SH-SY5Y (cell line): ENCODE results near the gene ARHGEF4.

Experiments used
- GATA2 ChIP-seq: IDR thresholded peaks from 2 replicates; pipeline ENCODE4 v1.6.1; 2011; ENCODE audit warnings: mild to moderate bottlenecking, low read depth, low read length
- GATA3 ChIP-seq: IDR thresholded peaks from 2 replicates; pipeline ENCODE4 v1.6.1; 2011; ENCODE audit warnings: low read depth, mild to moderate bottlenecking, low read length, moderate library complexity

Gene ARHGEF4

DNA sequence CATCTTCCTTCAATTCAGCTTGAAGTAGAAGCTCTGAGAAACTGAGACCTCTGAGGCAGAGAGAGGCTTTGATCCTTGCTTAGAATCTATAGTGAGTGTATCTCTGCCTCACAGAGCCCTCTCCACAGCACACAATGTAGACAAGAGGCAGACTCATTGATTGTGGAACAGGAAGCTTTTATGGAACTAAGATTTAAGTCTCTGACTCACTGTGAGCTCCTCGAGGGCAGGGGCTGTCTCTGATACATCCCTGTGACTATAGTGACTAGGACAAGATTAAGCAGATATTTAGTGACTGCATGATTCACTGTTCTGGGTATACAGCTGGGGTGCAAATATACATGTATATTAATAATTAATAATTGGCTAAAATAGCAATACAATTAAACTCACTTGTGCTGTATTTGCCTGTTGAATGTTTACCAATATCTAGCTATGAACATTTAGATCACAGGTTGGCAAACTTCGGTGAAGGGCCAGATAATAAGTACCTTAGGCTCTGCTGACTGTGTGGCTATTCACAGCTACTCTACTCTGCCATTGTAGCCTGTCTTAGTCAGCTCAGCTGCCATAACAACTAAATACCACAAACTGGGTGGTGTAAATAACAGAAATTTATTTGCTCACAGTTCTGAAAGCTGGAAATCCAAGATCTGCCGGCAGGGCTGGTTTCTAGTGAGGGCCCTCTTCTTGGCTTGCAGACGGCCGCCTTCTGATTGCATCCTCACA, 54.4 kb downstream of the ARHGEF4 start:
- no peak for TF ChIP-seq GATA3
- no peak for TF ChIP-seq GATA2

DNA sequence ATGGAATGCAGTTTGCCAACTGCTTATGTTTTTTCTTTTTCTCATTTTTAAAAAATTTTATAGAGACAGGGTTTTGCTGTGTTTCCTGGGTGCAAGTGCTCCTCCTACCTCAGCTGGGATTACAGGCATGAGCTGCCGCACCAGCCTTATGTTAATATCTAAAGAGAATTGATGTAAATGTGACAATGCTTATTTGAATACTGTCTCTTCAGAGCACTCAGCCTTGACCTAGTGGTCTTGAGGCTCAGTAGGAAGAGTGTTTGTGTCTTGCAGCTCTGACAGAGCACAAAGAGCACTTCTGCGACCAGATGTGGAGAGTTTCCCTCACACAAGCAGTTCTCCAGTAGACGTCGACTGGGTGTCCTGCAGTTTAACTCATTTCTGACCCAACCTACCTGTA, 55.3 kb downstream of the ARHGEF4 start:
- no peak for TF ChIP-seq GATA3
- no peak for TF ChIP-seq GATA2

DNA sequence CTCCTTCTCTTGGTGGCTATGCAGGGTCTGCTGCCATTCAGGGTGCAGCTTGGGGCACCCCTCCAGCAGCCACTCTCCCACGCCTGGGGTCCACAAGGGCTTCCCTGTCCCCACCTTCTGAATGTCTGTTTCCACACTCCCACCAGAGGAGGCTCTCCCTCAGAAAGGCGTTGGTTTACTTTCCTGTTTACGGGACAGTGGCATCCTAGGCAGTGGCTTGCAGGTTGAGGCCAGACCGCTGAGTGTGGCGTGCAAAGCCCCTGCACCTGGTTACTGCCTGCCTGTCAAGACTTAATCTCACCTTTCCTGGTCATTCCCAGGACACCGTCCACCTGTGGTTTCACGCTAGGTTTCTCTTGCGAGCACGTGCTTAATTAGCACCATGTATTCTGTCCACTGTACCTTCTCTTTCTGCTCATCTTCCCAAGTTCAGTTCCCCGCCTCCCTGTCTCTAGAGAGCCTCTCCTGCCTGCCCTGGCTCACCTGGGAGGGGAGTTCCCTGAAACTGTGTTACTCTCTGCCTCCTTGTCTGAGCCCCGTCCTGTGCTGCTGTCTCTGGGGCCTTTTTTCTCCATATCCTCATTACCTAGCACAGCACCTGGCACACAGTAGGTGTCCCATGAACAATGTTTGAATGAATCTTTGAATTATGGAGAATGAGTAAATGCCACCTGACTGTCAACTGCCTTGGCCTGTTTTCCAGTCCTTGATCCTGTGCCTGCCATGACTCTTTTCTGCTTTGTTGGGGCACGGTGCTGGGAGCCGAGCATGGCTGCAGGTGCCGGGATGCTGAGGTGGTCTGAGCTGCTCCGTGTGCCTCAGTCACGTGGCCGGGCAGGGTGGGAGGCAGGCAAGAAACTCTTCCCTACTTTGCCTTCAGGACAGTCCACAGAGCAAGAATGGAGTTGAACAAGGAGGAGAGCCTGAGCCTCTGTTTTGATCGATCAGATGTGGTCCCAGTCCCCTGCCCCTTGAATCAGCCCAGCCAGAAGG, 56.4 kb downstream of the ARHGEF4 start:
- TF ChIP-seq GATA2 (no peak), GATA3 (no peak)

DNA sequence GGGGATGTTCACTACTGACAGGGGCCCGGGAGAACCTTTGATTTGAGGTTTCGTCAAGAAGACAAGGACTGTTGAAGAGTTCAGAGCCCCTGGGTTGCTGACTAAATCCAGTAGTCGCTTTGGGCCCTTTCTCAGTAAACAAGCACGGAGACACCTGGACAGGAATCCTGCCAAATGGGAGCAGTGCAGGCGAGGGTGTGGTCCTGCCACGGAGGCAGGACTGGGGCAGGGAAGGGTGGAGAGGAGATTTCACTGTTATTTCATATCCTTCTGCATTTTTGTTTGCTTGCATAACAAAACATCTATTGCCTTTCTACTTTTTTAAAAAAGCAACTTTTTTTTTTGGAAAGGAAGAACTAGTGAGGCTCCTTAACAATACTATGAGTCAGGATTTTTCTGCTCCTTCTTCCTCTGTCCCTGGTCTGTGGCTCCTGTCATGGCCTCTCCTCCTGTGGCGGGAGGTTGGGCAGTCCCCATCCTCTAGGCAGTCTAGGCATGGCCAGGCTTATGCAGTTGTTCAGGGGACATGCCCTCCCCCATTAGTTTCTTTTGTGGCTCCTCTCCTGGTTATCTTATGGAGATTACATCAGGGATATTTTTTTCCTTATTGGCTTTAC, 57.7 kb downstream of the ARHGEF4 start:
- TF ChIP-seq GATA3 (no peak), GATA2 (no peak)

DNA sequence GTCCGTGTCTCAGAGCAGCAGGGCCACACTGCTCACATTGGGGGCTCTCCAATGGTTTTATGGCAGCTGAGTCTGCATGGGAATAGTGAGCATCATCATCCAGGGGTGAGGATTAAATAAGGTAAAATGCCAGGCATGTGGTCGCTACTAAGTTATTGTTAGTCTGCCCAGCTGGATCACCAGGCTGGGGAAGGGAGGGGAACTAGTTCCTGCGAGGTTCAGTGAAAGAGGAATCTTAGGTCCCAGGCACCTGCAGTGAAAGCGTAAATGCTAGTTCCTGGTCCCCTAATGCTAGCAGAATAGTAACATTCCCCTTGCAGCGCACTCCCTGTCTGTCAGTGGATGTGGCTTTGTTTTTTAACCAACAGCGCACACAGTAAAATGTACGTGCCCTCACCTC, 60.1 kb downstream of the ARHGEF4 start:
- TF ChIP-seq GATA3 (no peak), GATA2 (no peak)

DNA sequence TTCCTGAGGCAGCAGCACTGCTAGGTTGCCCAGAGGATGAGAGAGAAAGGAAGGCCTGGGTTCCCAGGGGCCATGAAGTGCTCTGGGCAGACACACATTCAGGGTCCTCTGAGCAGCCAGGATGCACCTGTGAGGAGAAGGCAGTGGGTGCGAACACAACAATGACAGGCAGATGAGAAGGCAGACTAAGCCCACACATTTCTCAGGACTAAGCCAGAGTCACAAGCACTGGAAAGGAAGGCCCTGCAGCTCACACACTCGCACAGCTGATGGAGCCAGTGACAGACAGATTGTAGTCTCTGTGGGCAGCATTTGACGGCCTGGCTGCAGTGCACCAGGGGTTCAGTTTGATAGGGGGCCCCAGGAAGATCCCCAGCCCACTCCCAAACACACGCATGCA, 61.8 kb downstream of the ARHGEF4 start:
- TF ChIP-seq GATA2 (no peak), GATA3 (no peak)

DNA sequence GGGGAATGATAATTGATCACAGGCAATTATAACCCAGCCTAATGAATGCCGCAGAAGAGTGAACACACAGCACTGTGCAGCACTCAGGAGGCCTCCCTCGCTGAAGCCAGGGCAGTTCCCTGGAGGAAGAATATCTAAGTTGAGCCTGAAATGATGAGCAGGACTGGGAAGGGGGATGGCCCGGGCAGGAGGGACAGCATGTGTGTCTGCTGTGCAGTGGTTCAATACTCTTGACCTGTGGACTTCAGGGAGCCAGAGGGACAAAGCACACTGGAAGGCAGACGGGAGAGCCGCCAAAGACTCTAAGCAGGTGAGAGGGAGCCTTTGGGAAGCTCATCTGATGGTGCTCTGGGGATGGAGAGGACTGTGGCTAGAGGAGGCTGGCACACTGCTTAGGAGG, 62.6 kb downstream of the ARHGEF4 start:
- TF ChIP-seq GATA2 (no peak), GATA3 (no peak)

DNA sequence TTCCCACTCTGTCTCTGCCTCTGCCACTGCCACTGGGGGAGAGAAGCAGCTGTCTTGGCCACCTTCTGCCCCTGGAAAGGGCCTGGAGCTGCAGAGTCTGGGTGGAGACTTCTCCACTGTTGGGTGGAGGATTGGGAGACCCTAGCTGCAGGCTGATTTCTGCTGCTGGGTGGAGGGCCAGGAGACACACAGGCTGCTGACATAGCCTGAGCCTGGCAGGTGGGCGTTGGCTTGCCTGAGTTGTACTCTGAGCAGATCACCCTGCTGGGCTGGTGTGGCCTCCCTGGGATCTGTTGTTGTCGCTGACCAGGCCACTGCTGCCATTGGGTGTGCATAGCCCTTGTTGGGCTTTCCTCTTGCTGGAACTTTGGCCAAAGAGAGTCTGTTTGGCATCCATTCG, 64.3 kb downstream of the ARHGEF4 start:
- TF ChIP-seq GATA3 (no peak), GATA2 (no peak)

DNA sequence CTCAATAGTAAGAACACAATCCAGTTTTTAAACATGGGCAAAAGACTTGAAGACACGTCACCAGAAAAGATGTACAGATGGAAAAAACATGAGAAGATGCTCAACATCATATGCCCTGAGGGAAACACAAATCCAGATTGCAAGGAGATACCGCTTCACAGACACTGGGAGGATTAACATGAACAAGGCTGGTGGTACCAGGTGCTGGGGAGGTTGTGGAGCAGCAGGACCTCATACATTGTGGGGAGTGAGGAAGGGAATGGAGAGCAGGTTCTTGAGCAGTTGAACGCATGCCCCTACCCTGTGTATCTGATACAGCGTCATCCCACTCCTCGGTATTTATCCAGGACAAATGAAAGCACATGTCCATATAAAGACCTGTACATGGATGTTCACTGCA, 72.1 kb downstream of the ARHGEF4 start:
- TF ChIP-seq GATA2 (no peak), GATA3 (no peak)

DNA sequence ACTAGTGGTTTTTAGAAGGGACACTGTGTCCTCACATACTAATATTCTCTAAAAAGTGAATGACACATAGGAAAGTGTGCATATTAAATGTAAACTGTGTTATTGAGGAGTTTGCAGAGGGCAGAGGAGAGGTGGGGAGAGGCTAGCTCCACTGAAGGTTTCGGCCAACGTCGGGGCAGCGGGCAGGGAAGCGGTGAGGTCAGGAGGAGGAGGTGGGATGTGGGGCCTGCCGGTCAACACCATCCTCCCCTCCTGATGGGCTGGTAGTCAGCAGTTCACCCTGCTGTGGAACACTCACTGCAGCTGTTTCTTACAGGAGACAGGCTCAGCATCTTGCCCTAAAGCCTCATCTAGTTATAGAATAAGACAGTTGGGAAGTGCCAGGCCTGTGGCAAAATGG, 74.2 kb downstream of the ARHGEF4 start:
- TF ChIP-seq GATA3 (no peak), GATA2 (no peak)

DNA sequence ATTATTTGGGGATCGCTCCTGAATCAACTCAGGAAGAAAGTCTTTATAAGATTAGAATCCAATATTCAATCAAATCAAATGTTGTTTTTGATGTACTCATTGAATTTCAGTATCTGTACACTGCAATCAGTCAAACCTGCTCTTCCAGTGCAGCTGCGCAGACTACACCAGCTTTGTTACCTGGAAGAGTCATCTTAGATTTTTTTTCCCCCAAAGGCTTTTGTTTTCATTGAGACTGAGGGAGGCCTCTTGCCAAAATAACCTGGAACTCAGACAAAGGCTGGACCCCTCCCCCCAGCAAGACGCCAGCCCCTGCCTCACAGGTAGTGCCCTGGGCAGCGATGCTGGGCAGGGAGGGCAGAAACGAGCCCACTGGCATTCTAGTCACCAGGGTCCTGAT, 74.8 kb downstream of the ARHGEF4 start:
- no peak for TF ChIP-seq GATA3
- no peak for TF ChIP-seq GATA2

DNA sequence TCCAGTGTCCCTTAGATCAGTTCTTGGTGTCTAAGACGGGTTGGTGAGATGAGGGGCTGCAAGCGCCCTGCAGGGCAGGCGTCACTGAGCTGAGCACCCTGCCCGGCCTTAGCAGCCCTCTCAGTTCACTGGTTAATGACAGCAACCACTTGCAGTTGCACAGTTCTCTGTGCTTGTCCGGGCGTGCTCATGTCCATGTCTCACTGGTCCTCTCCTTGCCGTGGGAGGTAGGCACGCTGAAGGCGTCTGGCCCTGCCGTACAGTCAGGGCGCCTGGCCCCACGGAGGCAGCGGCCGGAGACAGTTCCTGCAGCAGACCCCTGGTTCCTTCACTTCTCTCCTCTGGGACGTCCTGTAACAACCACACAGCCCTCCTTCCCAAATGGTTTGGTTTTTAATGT, 75.3 kb downstream of the ARHGEF4 start:
- TF ChIP-seq GATA2: no peak
- TF ChIP-seq GATA3: no peak

DNA sequence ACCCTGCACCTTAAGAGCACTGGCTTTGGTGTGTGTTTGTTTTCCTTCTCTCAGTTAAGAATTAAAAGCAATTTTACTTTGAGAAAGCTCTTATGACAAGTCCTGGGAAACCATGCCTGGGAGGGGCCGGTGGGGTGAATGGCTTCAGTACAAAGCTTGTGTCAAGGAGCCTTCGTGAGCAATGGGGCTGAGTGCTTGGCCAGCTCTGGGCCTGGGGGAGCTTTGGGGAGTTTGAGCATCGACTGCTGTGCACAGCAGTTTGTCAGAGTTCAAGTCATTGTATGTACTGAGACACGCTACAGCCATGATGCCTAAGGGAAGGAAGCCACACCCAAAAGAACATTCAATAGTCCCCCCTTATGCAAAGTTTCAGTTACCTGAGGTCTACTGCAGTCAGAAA, 75.8 kb downstream of the ARHGEF4 start:
- TF ChIP-seq GATA2 (no peak), GATA3 (no peak)

DNA sequence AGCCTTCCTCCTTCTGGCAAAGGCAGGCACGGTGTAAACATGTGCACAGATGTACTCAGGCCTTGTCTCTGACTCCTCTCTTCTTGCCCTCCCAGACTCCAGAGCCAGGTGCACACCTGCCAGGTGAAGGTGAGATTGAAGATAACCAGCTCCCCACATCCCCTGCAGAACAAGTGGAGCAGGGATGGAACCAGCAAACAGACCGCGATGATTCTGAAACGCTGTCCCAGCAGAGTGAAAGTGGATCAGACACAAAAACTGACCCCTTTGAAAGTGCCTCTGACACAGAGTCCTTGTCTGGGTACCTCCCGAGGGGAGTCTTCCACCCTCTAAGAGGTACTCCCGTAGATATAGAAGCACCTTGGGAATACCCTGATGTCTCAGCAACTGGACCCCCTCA, 77.2 kb downstream of the ARHGEF4 start:
- no peak for TF ChIP-seq GATA2
- TF ChIP-seq GATA3: no peak
